ENCODE data around the gene WDR86.

WDR86 gene

GRCh38 chr7:151341357-151342101 is 68.3 kb downstream of the WDR86 start, which contains the start of gene NUB1:
NUB1 (plus strand) TSS chr7:151341812; CDS start chr7:151345350, 3,538 bp downstream.
- Histone ChIP-seq H3K27me3 (ENCODE audit: control insufficient read depth, insufficient read depth, low read length) (no peaks in the 10 kb centered on the region), H3K9ac (ENCODE audit: low read depth, low read length) (peak within 1 kb of the TSS; percentile 66; the same call in 1 of the 2 replicates), H3K9me3 (ENCODE audit: control insufficient read depth, insufficient read depth, low read length) (no peaks in the 10 kb centered on the region), H3K4me3 (ENCODE audit: low read depth, low read length) (peak within 1 kb of the TSS; percentile 75), H3K36me3 (ENCODE audit: control insufficient read depth, insufficient read depth, low read length) (peaks cover 15% of the 10 kb centered on the region), H3K27ac (ENCODE audit: low read depth, low read length) (peak within 1 kb of the TSS; percentile 65), H3K4me1 (ENCODE audit: control insufficient read depth, insufficient read depth, low read length) (0 out of 2 replicates have a peak, but pooled peaks cover 3% of the 10 kb centered on the region)

- Histone ChIP-seq H3K9me3 (ENCODE audit: control insufficient read depth, insufficient read depth, low read length) (no peaks in the 10 kb centered on the region), H3K27me3 (ENCODE audit: control insufficient read depth, insufficient read depth, low read length) (no peaks in the 10 kb centered on the region), H3K27ac (ENCODE audit: low read depth, low read length) (no peak overlapping the region), H3K4me3 (ENCODE audit: low read depth, low read length) (peak overlapping the region; percentile 68), H3K4me1 (ENCODE audit: control insufficient read depth, insufficient read depth, low read length) (0 out of 2 replicates have a peak, but pooled peaks cover 3% of the 10 kb centered on the region), H3K36me3 (ENCODE audit: control insufficient read depth, insufficient read depth, low read length) (peaks cover 9% of the 10 kb centered on the region), H3K9ac (ENCODE audit: low read depth, low read length) (peak overlapping the region; percentile 32; the same call in 1 of the 2 replicates)
Observed at GRCh38 chr7:151340794-151341356, 69.0 kb downstream of the WDR86 start.

- Histone ChIP-seq H3K4me3 (ENCODE audit: low read depth, low read length) (no peak overlapping the region), H3K36me3 (ENCODE audit: control insufficient read depth, insufficient read depth, low read length) (no peaks in the 10 kb centered on the region), H3K9me3 (ENCODE audit: control insufficient read depth, insufficient read depth, low read length) (no peaks in the 10 kb centered on the region), H3K9ac (ENCODE audit: low read depth, low read length) (no peak overlapping the region), H3K4me1 (ENCODE audit: control insufficient read depth, insufficient read depth, low read length) (0 out of 2 replicates have a peak, but pooled peaks cover 3% of the 10 kb centered on the region), H3K27ac (ENCODE audit: low read depth, low read length) (no peak overlapping the region), H3K27me3 (ENCODE audit: control insufficient read depth, insufficient read depth, low read length) (no peaks in the 10 kb centered on the region)
Observed at GRCh38 chr7:151339651-151340382, 70.0 kb downstream of the WDR86 start.

- H3K9ac ChIP-seq (ENCODE audit: low read depth, low read length) = no peak overlapping the region
- H3K27me3 ChIP-seq (ENCODE audit: control insufficient read depth, insufficient read depth, low read length) = no peaks in the 10 kb centered on the region
- 0 out of 2 replicates have a peak, but pooled peaks cover 3% of the 10 kb centered on the region for H3K4me1 ChIP-seq (ENCODE audit: control insufficient read depth, insufficient read depth, low read length)
- H3K4me3 ChIP-seq (ENCODE audit: low read depth, low read length) = no peak overlapping the region
- no peaks in the 10 kb centered on the region for H3K36me3 ChIP-seq (ENCODE audit: control insufficient read depth, insufficient read depth, low read length)
- H3K9me3 ChIP-seq (ENCODE audit: control insufficient read depth, insufficient read depth, low read length) = no peaks in the 10 kb centered on the region
- no peak overlapping the region for H3K27ac ChIP-seq (ENCODE audit: low read depth, low read length)
Observed at GRCh38 chr7:151338809-151339208, 71.0 kb downstream of the WDR86 start.

- Histone ChIP-seq H3K4me3 (ENCODE audit: low read depth, low read length) (no peak overlapping the region), H3K9ac (ENCODE audit: low read depth, low read length) (no peak overlapping the region), H3K4me1 (ENCODE audit: control insufficient read depth, insufficient read depth, low read length) (0 out of 2 replicates have a peak, but pooled peaks cover 3% of the 10 kb centered on the region), H3K9me3 (ENCODE audit: control insufficient read depth, insufficient read depth, low read length) (no peaks in the 10 kb centered on the region), H3K36me3 (ENCODE audit: control insufficient read depth, insufficient read depth, low read length) (no peaks in the 10 kb centered on the region), H3K27ac (ENCODE audit: low read depth, low read length) (no peak overlapping the region), H3K27me3 (ENCODE audit: control insufficient read depth, insufficient read depth, low read length) (no peaks in the 10 kb centered on the region)
Observed at GRCh38 chr7:151337346-151337745, 72.5 kb downstream of the WDR86 start.

- no peaks in the 10 kb centered on the region for H3K9me3 ChIP-seq (ENCODE audit: control insufficient read depth, insufficient read depth, low read length)
Observed at GRCh38 chr7:151336027-151336708, 73.7 kb downstream of the WDR86 start.

GRCh38 chr7:151334628-151335027 is 75.2 kb downstream of the WDR86 start:
- Histone ChIP-seq H3K4me1 (ENCODE audit: control insufficient read depth, insufficient read depth, low read length) (0 out of 2 replicates have a peak, but pooled peaks cover 5% of the 10 kb centered on the region), H3K9ac (ENCODE audit: low read depth, low read length) (no peak overlapping the region), H3K27me3 (ENCODE audit: control insufficient read depth, insufficient read depth, low read length) (no peaks in the 10 kb centered on the region), H3K9me3 (ENCODE audit: control insufficient read depth, insufficient read depth, low read length) (no peaks in the 10 kb centered on the region), H3K4me3 (ENCODE audit: low read depth, low read length) (no peak overlapping the region), H3K36me3 (ENCODE audit: control insufficient read depth, insufficient read depth, low read length) (no peaks in the 10 kb centered on the region), H3K27ac (ENCODE audit: low read depth, low read length) (no peak overlapping the region)

More at GRCh38 chr7:151336027-151336708, 73.7 kb downstream of the WDR86 start:
- H3K27me3 ChIP-seq (ENCODE audit: control insufficient read depth, insufficient read depth, low read length) = no peaks in the 10 kb centered on the region
- no peak overlapping the region for H3K27ac ChIP-seq (ENCODE audit: low read depth, low read length)
- 0 out of 2 replicates have a peak, but pooled peaks cover 5% of the 10 kb centered on the region for H3K4me1 ChIP-seq (ENCODE audit: control insufficient read depth, insufficient read depth, low read length)
- H3K36me3 ChIP-seq (ENCODE audit: control insufficient read depth, insufficient read depth, low read length) = no peaks in the 10 kb centered on the region
- H3K9ac ChIP-seq (ENCODE audit: low read depth, low read length) = no peak overlapping the region
- no peak overlapping the region for H3K4me3 ChIP-seq (ENCODE audit: low read depth, low read length)

Data from HUES48 (cell line).